HEK293 (cell line): ENCODE data around the gene VAMP5.

Source experiments
- ZNF529 ChIP-seq: fragments of 450-650 bp; formaldehyde crosslinking; IDR thresholded peaks from 2 replicates; pipeline ENCODE4 v1.5.1; 2017; ENCODE audit warnings: missing genetic modification characterization, missing biosample characterization; ENCODE audit not compliant: insufficient replicate concordance
- TF ChIP-seq, protein P1 (sequence below): IDR thresholded peaks from 2 replicates; pipeline ENCODE4 v1.6.1; 2011; ENCODE audit warnings: mild to moderate bottlenecking, low read depth, low read length, borderline replicate concordance
- TF ChIP-seq, protein P2 (sequence below): fragments of 450-650 bp; formaldehyde crosslinking; IDR thresholded peaks from 2 replicates; pipeline ENCODE4 v1.5.1; 2016; ENCODE audit warnings: missing biosample characterization, missing genetic modification characterization

- TF ChIP-seq, protein P1, sequence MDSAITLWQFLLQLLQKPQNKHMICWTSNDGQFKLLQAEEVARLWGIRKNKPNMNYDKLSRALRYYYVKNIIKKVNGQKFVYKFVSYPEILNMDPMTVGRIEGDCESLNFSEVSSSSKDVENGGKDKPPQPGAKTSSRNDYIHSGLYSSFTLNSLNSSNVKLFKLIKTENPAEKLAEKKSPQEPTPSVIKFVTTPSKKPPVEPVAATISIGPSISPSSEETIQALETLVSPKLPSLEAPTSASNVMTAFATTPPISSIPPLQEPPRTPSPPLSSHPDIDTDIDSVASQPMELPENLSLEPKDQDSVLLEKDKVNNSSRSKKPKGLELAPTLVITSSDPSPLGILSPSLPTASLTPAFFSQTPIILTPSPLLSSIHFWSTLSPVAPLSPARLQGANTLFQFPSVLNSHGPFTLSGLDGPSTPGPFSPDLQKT: no peak
- TF ChIP-seq, protein P2, sequence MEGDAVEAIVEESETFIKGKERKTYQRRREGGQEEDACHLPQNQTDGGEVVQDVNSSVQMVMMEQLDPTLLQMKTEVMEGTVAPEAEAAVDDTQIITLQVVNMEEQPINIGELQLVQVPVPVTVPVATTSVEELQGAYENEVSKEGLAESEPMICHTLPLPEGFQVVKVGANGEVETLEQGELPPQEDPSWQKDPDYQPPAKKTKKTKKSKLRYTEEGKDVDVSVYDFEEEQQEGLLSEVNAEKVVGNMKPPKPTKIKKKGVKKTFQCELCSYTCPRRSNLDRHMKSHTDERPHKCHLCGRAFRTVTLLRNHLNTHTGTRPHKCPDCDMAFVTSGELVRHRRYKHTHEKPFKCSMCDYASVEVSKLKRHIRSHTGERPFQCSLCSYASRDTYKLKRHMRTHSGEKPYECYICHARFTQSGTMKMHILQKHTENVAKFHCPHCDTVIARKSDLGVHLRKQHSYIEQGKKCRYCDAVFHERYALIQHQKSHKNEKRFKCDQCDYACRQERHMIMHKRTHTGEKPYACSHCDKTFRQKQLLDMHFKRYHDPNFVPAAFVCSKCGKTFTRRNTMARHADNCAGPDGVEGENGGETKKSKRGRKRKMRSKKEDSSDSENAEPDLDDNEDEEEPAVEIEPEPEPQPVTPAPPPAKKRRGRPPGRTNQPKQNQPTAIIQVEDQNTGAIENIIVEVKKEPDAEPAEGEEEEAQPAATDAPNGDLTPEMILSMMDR (tag by site-specific recombination): no peak
- TF ChIP-seq ZNF529: no peak
Observed at GRCh38 chr2:85590950-85591349, 6.7 kb downstream of the VAMP5 start.
